Fibroblast of mammary gland (primary cell): ENCODE measurements around the gene ACBD6.
"Not testable (repeated sequence)": the region's sequence is repeated elsewhere in the genome, so short reads cannot be mapped to it uniquely, and the experiment has no call there.

Experiments
- DNase-seq: peaks from one replicate; pipeline ENCODE4 v3.0.0-alpha.2; 2010; ENCODE audit warnings: low read depth
- H3K4me3 ChIP-seq: 2 replicates; pipeline ENCODE4 v1.5.1; 2011; ENCODE audit warnings: low read depth, mild to moderate bottlenecking, low read length, moderate library complexity; ENCODE audit not compliant: control insufficient read depth
- CTCF ChIP-seq: conservative IDR thresholded peaks from 2 replicates; pipeline ENCODE4 v1.5.1; 2011; ENCODE audit warnings: low read depth, low read length, inconsistent platforms; ENCODE audit not compliant: control insufficient read depth, insufficient read depth

Gene ACBD6

GRCh38 chr1:180482425-180483275 is 19.7 kb downstream of the ACBD6 start:
- TF ChIP-seq CTCF, result peak; percentile 71
- DNase-seq, result peak; percentile 67
- no peak overlapping the region for H3K4me3 ChIP-seq

DNA sequence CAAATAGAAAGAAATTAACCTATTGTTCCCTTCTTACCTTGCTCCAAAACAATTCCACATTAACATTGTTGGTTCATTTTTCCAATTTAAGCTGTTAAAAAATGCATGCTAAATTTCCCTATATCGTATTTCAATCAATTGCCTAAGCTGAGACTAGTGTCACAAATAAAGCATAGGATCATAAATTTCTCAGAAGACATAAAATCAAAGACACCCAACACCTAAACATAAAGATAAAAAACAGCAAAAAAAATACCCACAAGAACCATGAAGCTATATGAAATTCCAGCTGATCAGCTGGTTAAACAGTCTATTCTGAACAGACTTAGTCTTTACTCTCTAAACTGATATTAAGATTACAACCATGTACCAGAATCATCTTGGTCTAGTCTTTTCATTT is 32.3 kb downstream of the ACBD6 start:
- no peak for DNase-seq
- H3K4me3 ChIP-seq, result no peak overlapping the region

GRCh38 chr1:180468311-180468710 is 34.1 kb downstream of the ACBD6 start:
- H3K4me3 ChIP-seq, result no peak overlapping the region
- no peak for TF ChIP-seq CTCF
- no peak for DNase-seq

More for the DNA sequence above, 32.3 kb downstream of the ACBD6 start:
- TF ChIP-seq CTCF, result no peak

GRCh38 chr1:180462102-180462501 is 40.3 kb downstream of the ACBD6 start:
- peak; percentile 25 for DNase-seq

DNA sequence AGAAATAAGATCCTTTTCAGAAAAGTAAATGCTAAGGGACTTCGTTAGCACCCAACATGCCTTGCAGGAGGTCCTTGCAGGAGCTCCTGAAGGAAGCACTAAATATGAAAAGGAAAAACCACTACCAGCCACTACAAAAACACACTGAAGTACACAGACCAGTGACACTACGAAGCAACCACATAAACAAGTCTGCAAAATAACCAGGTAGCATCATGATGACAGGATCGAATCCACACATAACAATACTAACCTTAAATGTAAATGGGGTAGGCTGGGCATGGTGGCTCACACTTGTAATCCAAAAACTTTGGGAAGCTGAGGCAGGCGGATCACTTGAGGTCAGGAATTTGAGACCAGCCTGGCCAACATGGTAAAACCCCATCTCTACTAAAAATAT is 40.7 kb downstream of the ACBD6 start:
- DNase-seq, H3K4me3 ChIP-seq: not testable (repeated sequence)

More at GRCh38 chr1:180462102-180462501, 40.3 kb downstream of the ACBD6 start:
- TF ChIP-seq CTCF, result no peak
- no peak overlapping the region for H3K4me3 ChIP-seq

DNA sequence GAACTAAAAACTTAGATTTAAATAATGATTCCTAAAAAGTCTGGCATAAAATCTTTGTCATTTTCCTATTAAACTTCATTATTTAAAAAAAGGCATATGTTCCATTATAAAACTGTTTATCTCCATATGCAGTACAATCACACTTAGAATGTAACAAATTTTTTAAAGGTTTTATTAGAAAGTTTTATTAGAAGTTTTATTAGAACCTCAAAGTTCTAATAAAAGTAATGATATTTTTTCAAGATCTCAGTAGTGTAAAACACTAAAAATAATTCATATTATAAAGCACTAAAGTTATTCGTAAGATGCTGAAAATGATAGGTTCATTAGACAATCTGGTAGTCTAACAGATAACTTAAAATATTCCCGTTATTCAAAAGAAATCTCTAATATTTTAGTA is 43.6 kb downstream of the ACBD6 start:
- no peak for TF ChIP-seq CTCF
- no peak for DNase-seq

DNA sequence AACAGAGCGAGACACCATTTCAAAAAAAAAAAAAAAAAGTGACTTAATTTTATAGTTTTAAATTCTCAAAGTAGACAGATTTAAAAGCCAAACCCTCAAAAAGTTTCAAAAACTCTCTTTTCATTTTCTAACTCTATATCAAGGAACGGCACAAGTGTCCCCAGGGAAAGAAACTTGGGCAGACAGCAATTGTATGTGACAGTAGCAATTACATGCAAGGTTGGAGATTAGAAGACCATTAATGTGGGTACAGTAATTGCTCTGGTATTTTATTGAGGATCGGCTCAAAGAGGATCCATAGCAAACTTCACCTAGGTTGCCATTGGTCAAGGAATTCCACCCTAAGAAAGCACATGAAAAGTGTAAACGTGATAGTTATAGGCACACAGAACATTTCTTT is 46.2 kb downstream of the ACBD6 start:
- no peak for TF ChIP-seq CTCF
- no peak for DNase-seq
- H3K4me3 ChIP-seq, result no peak overlapping the region

More for the DNA sequence above, 43.6 kb downstream of the ACBD6 start:
- no peak overlapping the region for H3K4me3 ChIP-seq
